Lung (tissue), 12 donors: ENCODE measurements around the gene TGFBRAP1. TPM values are rescaled to one million over a fixed set of nuclear protein-coding genes. Genes with fewer than 3 reads are reported as not detected.

ENCODE experiments used
- ATAC-seq: fragments of 200-7000 bp; cut with Tn5 transposase; one replicate; pipeline ENCODE4 v1.9.1; 2020; ENCODE audit warnings: moderate number of reproducible peaks; ENCODE audit not compliant: insufficient read depth, low FRiP score
- DNase-seq, 3 donors: peaks; one replicate each; pipeline ENCODE4 v3.0.0-alpha.2; 2013 to 2017
- H3K27ac ChIP-seq, 2 donors: one replicate each; pipeline ENCODE4 v1.5.1; 2013; ENCODE audit warnings: mild to moderate bottlenecking in 2 of 2, moderate library complexity in 2 of 2, control low read depth in 1 of 2, inconsistent platforms in 1 of 2, low read depth in 1 of 2, low read length in 1 of 2
- H3K27me3 ChIP-seq, 3 donors: one replicate each; pipeline ENCODE4 v1.5.1; 2013; ENCODE audit warnings: low read length in 2 of 3; ENCODE audit not compliant: control insufficient read depth in 3 of 3, insufficient read depth in 3 of 3
- H3K36me3 ChIP-seq, 4 donors: one replicate each; pipeline ENCODE4 v1.5.1; 2013; ENCODE audit warnings: low read length in 4 of 4, mild to moderate bottlenecking in 1 of 4, moderate library complexity in 1 of 4; ENCODE audit not compliant: control insufficient read depth in 4 of 4, insufficient read depth in 4 of 4
- H3K4me1 ChIP-seq, 5 donors: one replicate each; pipeline ENCODE4 v1.5.1; 2013; ENCODE audit warnings: low read length in 5 of 5, mild to moderate bottlenecking in 2 of 5, moderate library complexity in 1 of 5; ENCODE audit not compliant: control insufficient read depth in 5 of 5, insufficient read depth in 5 of 5
- H3K4me3 ChIP-seq: one replicate; pipeline ENCODE4 v1.5.1; 2013; ENCODE audit warnings: mild to moderate bottlenecking, control low read depth, moderate library complexity
- H3K9ac ChIP-seq, 2 donors: one replicate each; pipeline ENCODE4 v1.5.1; 2013; ENCODE audit warnings: low read length in 2 of 2, control low read depth in 1 of 2; ENCODE audit not compliant: insufficient read depth in 1 of 2
- H3K9me3 ChIP-seq, 4 donors: one replicate each; pipeline ENCODE4 v1.5.1; 2013; ENCODE audit warnings: low read length in 3 of 4, mild to moderate bottlenecking in 1 of 4, moderate library complexity in 1 of 4; ENCODE audit not compliant: control insufficient read depth in 4 of 4, insufficient read depth in 3 of 4
- CTCF ChIP-seq: IDR thresholded peaks from 2 replicates; pipeline ENCODE4 v1.5.1; 2012; ENCODE audit warnings: mild to moderate bottlenecking; ENCODE audit errors: control extremely low read depth, extremely low read depth
- WGBS, 2 donors: extraction: QIAGEN DNeasy Blood & Tissue Kit; methylation state at CpG; one replicate each; pipeline ENCODE4 v1.1.7; 2013; 5-methylcytosine and 5-hydroxymethylcytosine counted together
- polyA plus RNA-seq, 2 donors: library from polyadenylated mRNA; stranded (reverse); fragments of 200-250 nt; gene quantifications; one replicate each; pipeline ENCODE4 v1.2.1, GENCODE V29; 2013
- total RNA-seq, 2 donors: library from RNA; depleted of rRNA in 1 of 2; stranded (reverse); fragments of >200 nt in 1 of 2; gene quantifications; one replicate each; pipeline ENCODE4 v1.2.1, GENCODE V29; 2014 to 2021
- donor health status: control.
- donor health status: control.
- donor health status: Bipolar disorder and iron deficiency.
- donor health status: healthy.
- donor health status: DM: yes; HTN: yes; CAD: no.

The TGFBRAP1 gene
- total and polyA plus RNA-seq, 4 donors: 4.0 to 19.7 (median 12.0) TPM

- Histone ChIP-seq H3K4me1 (no peaks in the 10 kb centered on the region), H3K9ac (no peak overlapping the region), H3K27me3 (peaks cover 0 to 2% (median 2%) of the 10 kb centered on the region in 3 donors), H3K4me3 (no peak overlapping the region), H3K27ac (no peak overlapping the region), H3K36me3 (no peaks in the 10 kb centered on the region), H3K9me3 (no peaks in the 10 kb centered on the region)
- no peak for DNase-seq
- no peak for TF ChIP-seq CTCF
- no peak for ATAC-seq
- WGBS, 2 donors: 77 to 87% methylated on average over 4 of the region's 4 CpGs
Measured at GRCh38 chr2:105248316-105249070, 81.0 kb downstream of the TGFBRAP1 start.

GRCh38 chr2:105244451-105244850 lies 85.1 kb downstream of the TGFBRAP1 start:
- Histone ChIP-seq H3K4me3 (no peak overlapping the region), H3K9me3 (no peaks in the 10 kb centered on the region), H3K4me1 (no peaks in the 10 kb centered on the region), H3K27me3 (peaks cover 0 to 7% (median 3%) of the 10 kb centered on the region in 3 donors), H3K9ac (no peak overlapping the region), H3K36me3 (no peaks in the 10 kb centered on the region), H3K27ac (no peak overlapping the region)
- ATAC-seq (no peak), DNase-seq (no peak)
- no peak for TF ChIP-seq CTCF
- WGBS, 2 donors: 47 to 70% methylated on average over 3 of the region's 3 CpGs

GRCh38 chr2:105243961-105244360 lies 85.6 kb downstream of the TGFBRAP1 start:
- H3K9me3 ChIP-seq: no peaks in the 10 kb centered on the region
- H3K27ac ChIP-seq: no peak overlapping the region
- WGBS, 2 donors: 66 to 85% methylated on average over 5 of the region's 5 CpGs
- H3K9ac ChIP-seq: no peak overlapping the region
- TF ChIP-seq CTCF: no peak
- no peaks in the 10 kb centered on the region for H3K36me3 ChIP-seq
- H3K4me3 ChIP-seq: no peak overlapping the region
- H3K4me1 ChIP-seq: no peaks in the 10 kb centered on the region
- H3K27me3 ChIP-seq: peaks cover 0 to 9% (median 3%) of the 10 kb centered on the region in 3 donors
- no peak for ATAC-seq
- peak in 1 of 3 donors; percentile 9 for DNase-seq
